Urinary bladder (tissue), 4 donors: ENCODE measurements around the gene TREH. TPM values are rescaled to one million over a fixed set of nuclear protein-coding genes. Genes with fewer than 3 reads are reported as not detected.

Source experiments
- DNase-seq: peaks from one replicate; pipeline ENCODE4 v3.0.0-alpha.2; 2015; ENCODE audit errors: extremely low spot score
- H3K27ac ChIP-seq: one replicate; pipeline ENCODE4 v1.5.1; 2013; ENCODE audit warnings: low read depth, mild to moderate bottlenecking, moderate library complexity
- H3K36me3 ChIP-seq: one replicate; pipeline ENCODE4 v1.6.1; 2013; ENCODE audit warnings: mild to moderate bottlenecking, moderate library complexity; ENCODE audit not compliant: insufficient read depth
- H3K4me1 ChIP-seq: one replicate; pipeline ENCODE4 v1.6.1; 2013; ENCODE audit warnings: mild to moderate bottlenecking, moderate library complexity; ENCODE audit not compliant: insufficient read depth
- H3K4me3 ChIP-seq: one replicate; pipeline ENCODE4 v1.5.1; 2013; ENCODE audit warnings: low read depth, low read length
- WGBS: extraction: QIAGEN DNeasy Blood & Tissue Kit; methylation state at CpG from one replicate; pipeline ENCODE4 v1.1.7; 2013; 5-methylcytosine and 5-hydroxymethylcytosine counted together
- polyA plus RNA-seq: library from polyadenylated mRNA; stranded (reverse); fragments of 200-250 nt; gene quantifications from one replicate; pipeline ENCODE4 v1.2.3, GENCODE V29; 2013
- total RNA-seq: library from RNA; depleted of rRNA; stranded (reverse); fragments of >200 nt; gene quantifications from one replicate; pipeline ENCODE4 v1.2.3, GENCODE V29; 2014
- donor health status: healthy with polysubstance abuse.
- donor health status: healthy.

Gene TREH
- total and polyA plus RNA-seq, 2 donors: 1.0 TPM; not detected in 1

- WGBS: 80% methylated on average over 9 of the region's 9 CpGs
- Histone ChIP-seq H3K4me3 (no peak overlapping the region), H3K36me3 (no peaks in the 10 kb centered on the region), H3K4me1 (no peaks in the 10 kb centered on the region), H3K27ac (no peak overlapping the region)
- no peak for DNase-seq
Measured at GRCh38 chr11:118632577-118633318, 46.7 kb downstream of the TREH start.

- no peaks in the 10 kb centered on the region for H3K4me1 ChIP-seq
- DNase-seq: no peak
- H3K27ac ChIP-seq: no peak overlapping the region
- H3K36me3 ChIP-seq: peaks cover 3% of the 10 kb centered on the region
- no peak overlapping the region for H3K4me3 ChIP-seq
- 91% methylated on average over 14 of the region's 14 CpGs for WGBS
Measured at GRCh38 chr11:118631142-118631909, 48.1 kb downstream of the TREH start.

- no peak overlapping the region for H3K27ac ChIP-seq
- no peaks in the 10 kb centered on the region for H3K4me1 ChIP-seq
- WGBS: 83% methylated on average over 6 of the region's 6 CpGs
- H3K36me3 ChIP-seq: peaks cover 3% of the 10 kb centered on the region
- DNase-seq: no peak
- H3K4me3 ChIP-seq: no peak overlapping the region
Measured at GRCh38 chr11:118629761-118630661, 49.4 kb downstream of the TREH start.

- Histone ChIP-seq H3K4me3 (no peak overlapping the region), H3K36me3 (peaks cover 3% of the 10 kb centered on the region), H3K27ac (no peak overlapping the region), H3K4me1 (no peaks in the 10 kb centered on the region)
- no peak for DNase-seq
- WGBS: 56% methylated on average over 5 of the region's 5 CpGs
Measured at GRCh38 chr11:118628861-118629549, 50.4 kb downstream of the TREH start.

GRCh38 chr11:118628432-118628831 lies 51.0 kb downstream of the TREH start:
- H3K27ac ChIP-seq: no peak overlapping the region

GRCh38 chr11:118628031-118628430 lies 51.4 kb downstream of the TREH start:
- Histone ChIP-seq H3K4me1 (no peaks in the 10 kb centered on the region), H3K4me3 (no peak overlapping the region), H3K36me3 (peaks cover 3% of the 10 kb centered on the region), H3K27ac (no peak overlapping the region)
- no peak for DNase-seq
- 95% methylated on average over 20 of the region's 20 CpGs for WGBS

More at GRCh38 chr11:118628432-118628831, 51.0 kb downstream of the TREH start:
- Histone ChIP-seq H3K4me1 (no peaks in the 10 kb centered on the region), H3K36me3 (peaks cover 3% of the 10 kb centered on the region), H3K4me3 (no peak overlapping the region)
- DNase-seq: no peak
- WGBS: 91% methylated on average over 13 of the region's 13 CpGs

- H3K36me3 ChIP-seq: peaks cover 3% of the 10 kb centered on the region
- H3K27ac ChIP-seq: no peak overlapping the region
- 87% methylated on average over 10 of the region's 10 CpGs for WGBS
- no peak for DNase-seq
- no peak overlapping the region for H3K4me3 ChIP-seq
- H3K4me1 ChIP-seq: no peaks in the 10 kb centered on the region
Measured at GRCh38 chr11:118627566-118627965, 51.9 kb downstream of the TREH start.

GRCh38 chr11:118625976-118626375 lies 53.5 kb downstream of the TREH start:
- H3K27ac ChIP-seq: no peak overlapping the region
- peaks cover 3% of the 10 kb centered on the region for H3K36me3 ChIP-seq
- no peak overlapping the region for H3K4me3 ChIP-seq
- WGBS: 83% methylated on average over 2 of the region's 2 CpGs
- peaks cover 2% of the 10 kb centered on the region for H3K4me1 ChIP-seq
- no peak for DNase-seq

- DNase-seq: no peak
- WGBS: 84% methylated on average over 6 of the region's 6 CpGs
- peaks cover 2% of the 10 kb centered on the region for H3K4me1 ChIP-seq
- peaks cover 3% of the 10 kb centered on the region for H3K36me3 ChIP-seq
- H3K4me3 ChIP-seq: no peak overlapping the region
- no peak overlapping the region for H3K27ac ChIP-seq
Measured at GRCh38 chr11:118625036-118625690, 54.3 kb downstream of the TREH start.

GRCh38 chr11:118623269-118623655 lies 56.2 kb downstream of the TREH start:
- Histone ChIP-seq H3K36me3 (peaks cover 3% of the 10 kb centered on the region), H3K4me1 (peaks cover 2% of the 10 kb centered on the region), H3K4me3 (no peak overlapping the region), H3K27ac (no peak overlapping the region)
- WGBS: 44% methylated on average over 4 of the region's 4 CpGs
- no peak for DNase-seq

- Histone ChIP-seq H3K27ac (no peak overlapping the region), H3K36me3 (peaks cover 2% of the 10 kb centered on the region), H3K4me1 (peaks cover 2% of the 10 kb centered on the region), H3K4me3 (no peak overlapping the region)
- whole genome bisulfite sequencing: 24% methylated on average over 9 of the region's 9 CpGs
- no peak for DNase-seq
Measured at GRCh38 chr11:118622376-118623268, 56.8 kb downstream of the TREH start.
